ENCODE data around the gene ANTXR1. TPM values are rescaled to one million over a fixed set of nuclear protein-coding genes. Genes with fewer than 3 reads are reported as not detected.

ANTXR1 gene
- total and polyA plus RNA-seq, 7 experiments from 2014 or later = 0.18 TPM; not detected in 6

GRCh38 chr2:69141061-69141460 lies 128.1 kb downstream of the ANTXR1 start:
- ChIA-PET POLR2A (no interaction called here), CTCF (no interaction called here)
- H3K27ac Mint-ChIP-seq = no peak overlapping the region
- no peaks in the 10 kb centered on the region for H3K9me3 Mint-ChIP-seq
- H3K4me3 Mint-ChIP-seq = no peak overlapping the region
- Histone ChIP-seq H3K4me3 (ENCODE audit: low read length) (no peak overlapping the region), H3K27me3 (ENCODE audit: control insufficient read depth in 2 of 2, insufficient read depth in 2 of 2, low read length in 2 of 2) (no peaks in the 10 kb centered on the region), H3K9me3 (ENCODE audit: control insufficient read depth in 2 of 3, low read length in 3 of 3) (no peaks in the 10 kb centered on the region), H3K4me1 (ENCODE audit: control insufficient read depth in 2 of 2, insufficient read depth in 2 of 2, low read length in 2 of 2) (no peaks in the 10 kb centered on the region), H3K27ac (ENCODE audit: low read depth, low read length) (no peak overlapping the region), H3K36me3 (ENCODE audit: control insufficient read depth in 2 of 3, insufficient read depth in 3 of 3, low read length in 3 of 3) (no peaks in the 10 kb centered on the region)
- no peaks in the 10 kb centered on the region for H3K36me3 Mint-ChIP-seq
- ATAC-seq (no peak), DNase-seq (no peak)
- peaks cover 6 to 15% (median 10%) of the 10 kb centered on the region in 5 donors for H3K27me3 Mint-ChIP-seq
- H3K4me1 Mint-ChIP-seq = no peaks in the 10 kb centered on the region
- intact Hi-C loops (cut with micrococcal nuclease) = no loop called here

DNA sequence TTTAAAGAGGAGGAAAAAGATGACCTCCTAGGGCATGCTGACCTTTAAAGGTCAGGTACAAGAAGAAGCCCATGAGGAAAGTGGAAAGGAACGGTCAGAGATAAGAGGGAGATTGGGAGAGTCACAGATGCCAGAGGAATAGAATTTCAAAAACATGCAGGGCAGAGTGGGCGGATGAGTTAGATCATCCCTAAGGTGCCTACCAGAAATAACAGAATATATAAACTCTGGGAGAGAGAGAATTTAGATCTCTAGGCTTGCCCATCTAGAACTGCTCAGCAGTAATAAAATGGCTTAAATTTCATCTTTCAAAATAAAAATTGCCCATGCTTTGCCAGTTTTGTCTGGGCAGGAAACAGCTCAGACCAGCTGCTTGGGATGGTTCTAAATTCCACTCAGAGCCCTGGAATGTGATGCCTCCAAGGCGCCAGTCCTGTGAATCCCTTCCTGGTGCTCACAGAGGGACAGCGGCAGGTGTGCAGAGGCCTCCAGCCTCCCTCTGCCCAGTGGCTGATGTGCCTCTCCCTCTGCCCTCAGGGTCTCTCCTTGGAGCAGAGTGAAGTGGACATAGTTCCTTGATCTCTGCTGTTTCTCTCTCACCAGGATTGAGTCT lies 130.9 kb downstream of the ANTXR1 start:
- no peaks in the 10 kb centered on the region for H3K36me3 ChIP-seq (ENCODE audit: control insufficient read depth in 2 of 3, insufficient read depth in 3 of 3, low read length in 3 of 3)
- H3K9me3 ChIP-seq (ENCODE audit: control insufficient read depth in 2 of 3, low read length in 3 of 3) = no peaks in the 10 kb centered on the region
- H3K27me3 ChIP-seq (ENCODE audit: control insufficient read depth in 2 of 2, insufficient read depth in 2 of 2, low read length in 2 of 2) = no peaks in the 10 kb centered on the region
- H3K4me1 Mint-ChIP-seq = no peaks in the 10 kb centered on the region
- ATAC-seq = no peak
- intact Hi-C loops (cut with micrococcal nuclease) = no loop called here
- H3K4me1 ChIP-seq (ENCODE audit: control insufficient read depth in 2 of 2, insufficient read depth in 2 of 2, low read length in 2 of 2) = no peaks in the 10 kb centered on the region
- H3K9me3 Mint-ChIP-seq = no peaks in the 10 kb centered on the region
- no peak overlapping the region for H3K4me3 ChIP-seq (ENCODE audit: low read length)
- no peak overlapping the region for H3K4me3 Mint-ChIP-seq
- ChIA-PET CTCF (no interaction called here), POLR2A (no interaction called here)
- no peak overlapping the region for H3K27ac ChIP-seq (ENCODE audit: low read depth, low read length)
- H3K36me3 Mint-ChIP-seq = no peaks in the 10 kb centered on the region
- no peak overlapping the region for H3K27ac Mint-ChIP-seq
- H3K27me3 Mint-ChIP-seq = peaks cover 4 to 11% (median 7%) of the 10 kb centered on the region in 5 donors
- no peak for DNase-seq

GRCh38 chr2:69145204-69145603 lies 132.2 kb downstream of the ANTXR1 start:
- Mint-ChIP-seq H3K4me3 (no peak overlapping the region), H3K27ac (no peak overlapping the region), H3K4me1 (no peaks in the 10 kb centered on the region), H3K27me3 (peaks cover 2 to 11% (median 7%) of the 10 kb centered on the region in 5 donors), H3K36me3 (no peaks in the 10 kb centered on the region), H3K9me3 (no peaks in the 10 kb centered on the region)
- POLR2A ChIA-PET = no interaction called here
- Histone ChIP-seq H3K4me3 (ENCODE audit: low read length) (no peak overlapping the region), H3K9me3 (ENCODE audit: control insufficient read depth in 2 of 3, low read length in 3 of 3) (no peaks in the 10 kb centered on the region), H3K36me3 (ENCODE audit: control insufficient read depth in 2 of 3, insufficient read depth in 3 of 3, low read length in 3 of 3) (no peaks in the 10 kb centered on the region), H3K4me1 (ENCODE audit: control insufficient read depth in 2 of 2, insufficient read depth in 2 of 2, low read length in 2 of 2) (no peaks in the 10 kb centered on the region), H3K27ac (ENCODE audit: low read depth, low read length) (no peak overlapping the region), H3K27me3 (ENCODE audit: control insufficient read depth in 2 of 2, insufficient read depth in 2 of 2, low read length in 2 of 2) (no peaks in the 10 kb centered on the region)
- intact Hi-C loops (cut with micrococcal nuclease) = no loop called here
- CTCF ChIA-PET = no interaction called here
- no peak for ATAC-seq
- no peak for DNase-seq

- no peaks in the 10 kb centered on the region for H3K9me3 ChIP-seq (ENCODE audit: control insufficient read depth in 2 of 3, low read length in 3 of 3)
- no peaks in the 10 kb centered on the region for H3K4me1 Mint-ChIP-seq
- H3K36me3 Mint-ChIP-seq = no peaks in the 10 kb centered on the region
- no peak overlapping the region for H3K27ac ChIP-seq (ENCODE audit: low read depth, low read length)
- H3K27me3 Mint-ChIP-seq = peaks cover 0 to 9% (median 6%) of the 10 kb centered on the region in 5 donors
- no peaks in the 10 kb centered on the region for H3K27me3 ChIP-seq (ENCODE audit: control insufficient read depth in 2 of 2, insufficient read depth in 2 of 2, low read length in 2 of 2)
- no peak overlapping the region for H3K4me3 Mint-ChIP-seq
- CTCF ChIA-PET = no interaction called here
- POLR2A ChIA-PET = no interaction called here
- H3K27ac Mint-ChIP-seq = no peak overlapping the region
- DNase-seq (no peak), ATAC-seq (no peak)
- no peaks in the 10 kb centered on the region for H3K4me1 ChIP-seq (ENCODE audit: control insufficient read depth in 2 of 2, insufficient read depth in 2 of 2, low read length in 2 of 2)
- H3K36me3 ChIP-seq (ENCODE audit: control insufficient read depth in 2 of 3, insufficient read depth in 3 of 3, low read length in 3 of 3) = no peaks in the 10 kb centered on the region
- intact Hi-C loops (cut with micrococcal nuclease) = no loop called here
- no peak overlapping the region for H3K4me3 ChIP-seq (ENCODE audit: low read length)
- H3K9me3 Mint-ChIP-seq = no peaks in the 10 kb centered on the region
Measured at GRCh38 chr2:69147841-69148533, 135.0 kb downstream of the ANTXR1 start.

DNA sequence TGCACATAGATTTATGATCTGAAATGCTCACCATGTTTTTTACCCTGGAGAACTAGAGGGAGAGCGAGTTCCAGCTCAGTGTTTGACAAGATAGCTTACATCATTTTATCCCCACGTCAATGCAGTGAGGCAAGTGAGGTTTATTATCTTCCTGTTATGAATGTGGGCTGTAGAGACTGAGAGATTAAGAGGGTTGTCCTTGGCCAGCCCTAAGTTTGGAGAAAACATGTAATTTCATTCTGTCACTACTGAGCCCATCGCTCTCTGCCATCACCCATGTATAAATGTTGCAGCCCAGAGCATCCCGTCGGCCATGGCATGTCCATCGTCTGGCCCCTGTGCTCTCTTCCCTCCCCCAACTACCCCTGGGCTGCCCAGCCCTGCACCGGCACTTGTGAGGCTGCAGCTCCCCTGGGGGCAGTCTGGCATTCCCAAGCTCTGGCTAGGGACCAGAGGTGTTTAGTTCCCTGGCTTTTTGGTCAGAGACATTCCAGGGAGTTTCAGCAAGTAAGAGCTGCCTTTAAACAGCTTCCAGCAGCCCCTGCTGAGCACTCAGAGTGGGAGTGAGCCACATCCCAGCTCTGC lies 136.7 kb downstream of the ANTXR1 start:
- CTCF ChIA-PET = no interaction called here
- peaks cover 4 to 10% (median 8%) of the 10 kb centered on the region in 5 donors for H3K27me3 Mint-ChIP-seq
- no peaks in the 10 kb centered on the region for H3K27me3 ChIP-seq (ENCODE audit: control insufficient read depth in 2 of 2, insufficient read depth in 2 of 2, low read length in 2 of 2)
- no peaks in the 10 kb centered on the region for H3K9me3 ChIP-seq (ENCODE audit: control insufficient read depth in 2 of 3, low read length in 3 of 3)
- no peak overlapping the region for H3K4me3 Mint-ChIP-seq
- ATAC-seq (no peak), DNase-seq (no peak)
- POLR2A ChIA-PET = no interaction called here
- no peaks in the 10 kb centered on the region for H3K36me3 ChIP-seq (ENCODE audit: control insufficient read depth in 2 of 3, insufficient read depth in 3 of 3, low read length in 3 of 3)
- intact Hi-C loops (cut with micrococcal nuclease) = no loop called here
- H3K4me3 ChIP-seq (ENCODE audit: low read length) = no peak overlapping the region
- no peaks in the 10 kb centered on the region for H3K36me3 Mint-ChIP-seq
- no peaks in the 10 kb centered on the region for H3K4me1 ChIP-seq (ENCODE audit: control insufficient read depth in 2 of 2, insufficient read depth in 2 of 2, low read length in 2 of 2)
- no peak overlapping the region for H3K27ac Mint-ChIP-seq
- no peaks in the 10 kb centered on the region for H3K4me1 Mint-ChIP-seq
- no peaks in the 10 kb centered on the region for H3K9me3 Mint-ChIP-seq
- no peak overlapping the region for H3K27ac ChIP-seq (ENCODE audit: low read depth, low read length)

DNA sequence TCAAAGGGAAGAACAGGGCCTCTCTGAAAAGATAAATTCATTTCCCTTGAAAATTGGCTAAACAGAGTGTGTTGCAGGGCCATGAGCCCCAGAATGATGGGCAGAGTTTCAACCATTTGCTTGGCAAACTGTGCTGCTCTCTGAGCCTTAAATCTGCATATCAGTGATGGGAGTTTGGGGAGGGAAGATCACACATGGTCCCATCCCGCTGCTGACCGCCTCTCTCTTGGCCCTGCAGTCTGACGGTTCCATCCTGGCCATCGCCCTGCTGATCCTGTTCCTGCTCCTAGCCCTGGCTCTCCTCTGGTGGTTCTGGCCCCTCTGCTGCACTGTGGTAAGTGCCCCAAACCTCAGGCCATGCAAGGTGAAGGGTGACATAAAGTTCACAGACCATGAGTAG lies 139.0 kb downstream of the ANTXR1 start:
- Histone ChIP-seq H3K36me3 (ENCODE audit: control insufficient read depth in 2 of 3, insufficient read depth in 3 of 3, low read length in 3 of 3) (no peaks in the 10 kb centered on the region), H3K27ac (ENCODE audit: low read depth, low read length) (no peak overlapping the region), H3K9me3 (ENCODE audit: control insufficient read depth in 2 of 3, low read length in 3 of 3) (no peaks in the 10 kb centered on the region), H3K27me3 (ENCODE audit: control insufficient read depth in 2 of 2, insufficient read depth in 2 of 2, low read length in 2 of 2) (no peaks in the 10 kb centered on the region), H3K4me3 (ENCODE audit: low read length) (no peak overlapping the region), H3K4me1 (ENCODE audit: control insufficient read depth in 2 of 2, insufficient read depth in 2 of 2, low read length in 2 of 2) (no peaks in the 10 kb centered on the region)
- ATAC-seq (no peak), DNase-seq (no peak)
- H3K4me3 Mint-ChIP-seq = no peak overlapping the region
- H3K27me3 Mint-ChIP-seq = peaks cover 4 to 11% (median 9%) of the 10 kb centered on the region in 5 donors
- no peaks in the 10 kb centered on the region for H3K4me1 Mint-ChIP-seq
- no peaks in the 10 kb centered on the region for H3K9me3 Mint-ChIP-seq
- ChIA-PET CTCF (no interaction called here), POLR2A (no interaction called here)
- no peak overlapping the region for H3K27ac Mint-ChIP-seq
- intact Hi-C loops (cut with micrococcal nuclease) = no loop called here
- H3K36me3 Mint-ChIP-seq = no peaks in the 10 kb centered on the region

Data from naive thymus-derived CD4-positive, alpha-beta T cell (primary cell).